Measurements from ENCODE around the gene ZC3HAV1. TPM values are rescaled to one million over a fixed set of nuclear protein-coding genes. Genes with fewer than 3 reads are reported as not detected.

Gene ZC3HAV1
- total and polyA plus RNA-seq, 2 of the 13 experiments (the other 11 are each of a cell fraction or from before 2014, with no cell fraction given), result 12.7 to 23.7 TPM

GRCh38 chr7:139133335-139134139 lies 24.0 kb upstream of the ZC3HAV1 start (continued):
- TF ChIP-seq CREM (IDR thresholded peaks at IDR 0.05), result peak; percentile 52; the same call in 1 of the 2 replicates
- TF ChIP-seq CREM (CRISPR knock-in tag; IDR thresholded peaks at IDR 0.05), result no peak
- TF ChIP-seq HOXA3 (CRISPR knock-in tag; IDR thresholded peaks at IDR 0.05), result peak; percentile 90
- no peak for TF ChIP-seq ZNF550 (CRISPR knock-in tag; IDR thresholded peaks at IDR 0.05; ENCODE audit: borderline replicate concordance)
- TF ChIP-seq DRAP1 (CRISPR knock-in tag; IDR thresholded peaks at IDR 0.05), result peak; percentile 68
- peak; percentile 66; the same call in 1 of the 2 replicates for TF ChIP-seq ZSCAN12 (CRISPR knock-in tag; IDR thresholded peaks at IDR 0.05)
- TF ChIP-seq GABPA (IDR thresholded peaks at IDR 0.05; ENCODE audit: low read depth, low read length), result peak; percentile 59
- TF ChIP-seq GABPA (CRISPR knock-in tag; IDR thresholded peaks at IDR 0.05; ENCODE audit: low read depth), result peak; percentile 89
- TF ChIP-seq POLR2G (IDR thresholded peaks at IDR 0.05; ENCODE audit: low read depth, low read length), result peak; percentile 66
- 0 out of 2 replicates have a peak, but pooled peaks have one; percentile 72 for TF ChIP-seq ZNF674 (CRISPR knock-in tag; IDR thresholded peaks at IDR 0.05; ENCODE audit: low read depth)
- TF ChIP-seq ZNF580 (CRISPR knock-in tag; IDR thresholded peaks at IDR 0.05; ENCODE audit: borderline replicate concordance, low read depth), result peak; percentile 91; the same call in 1 of the 2 replicates
- peak; percentile 25; the same call in 1 of the 2 replicates for TF ChIP-seq SP5 (CRISPR knock-in tag; IDR thresholded peaks at IDR 0.05; ENCODE audit: borderline replicate concordance, low read depth)
- TF ChIP-seq MXD3 (CRISPR knock-in tag; IDR thresholded peaks at IDR 0.05), result peak; percentile 86
- no peak for TF ChIP-seq ZEB1 (IDR thresholded peaks at IDR 0.05; ENCODE audit: insufficient replicate concordance, low read depth)
- TF ChIP-seq ZNF3 (CRISPR knock-in tag; IDR thresholded peaks at IDR 0.05), result 0 out of 2 replicates have a peak, but pooled peaks have one; percentile 30
- TF ChIP-seq ZNF589 (CRISPR knock-in tag; conservative IDR thresholded peaks at IDR 0.05), result no peak; the same call in 1 of the 2 replicates
- peak; percentile 44; the same call in 1 of the 2 replicates for TF ChIP-seq ZFP41 (CRISPR knock-in tag; IDR thresholded peaks at IDR 0.05; ENCODE audit: borderline replicate concordance)
- TF ChIP-seq CERS6 (CRISPR knock-in tag; IDR thresholded peaks at IDR 0.05), result no peak
- TF ChIP-seq RFXAP (CRISPR knock-in tag; IDR thresholded peaks at IDR 0.05; ENCODE audit: borderline replicate concordance), result peak; percentile 83
- peak; percentile 90 for TF ChIP-seq SPEN (CRISPR knock-in tag; IDR thresholded peaks at IDR 0.05; ENCODE audit: low read depth)
- peak; percentile 95 for TF ChIP-seq ZNF331 (CRISPR knock-in tag; IDR thresholded peaks at IDR 0.05)
- no peak for TF ChIP-seq AGO1 (IDR thresholded peaks at IDR 0.05; ENCODE audit: low read depth, low read length, poor library complexity, severe bottlenecking)
- TF ChIP-seq HOMEZ (CRISPR knock-in tag; IDR thresholded peaks at IDR 0.05; ENCODE audit: low read depth), result peak; percentile 27; the same call in 1 of the 2 replicates
- no peak for TF ChIP-seq PAF1 (CRISPR knock-in tag; IDR thresholded peaks at IDR 0.05)
- no peak for TF ChIP-seq GTF2F1 (IDR thresholded peaks at IDR 0.05; ENCODE audit: low read length)
- peak; percentile 86 for TF ChIP-seq ZFY (CRISPR knock-in tag; IDR thresholded peaks at IDR 0.05)
- TF ChIP-seq MAX (IDR thresholded peaks at IDR 0.05), result peak; percentile 95
- no peak for TF ChIP-seq FOXA1 (IDR thresholded peaks at IDR 0.05)
- TF ChIP-seq FOXA1 (CRISPR knock-in tag; IDR thresholded peaks at IDR 0.05), result no peak
